Measurements from ENCODE around the gene ATG7. TPM values are rescaled to one million over a fixed set of nuclear protein-coding genes. Genes with fewer than 3 reads are reported as not detected.

Gene ATG7
- total RNA-seq, 1 donor from 2014 or later = 48.5 TPM

DNA sequence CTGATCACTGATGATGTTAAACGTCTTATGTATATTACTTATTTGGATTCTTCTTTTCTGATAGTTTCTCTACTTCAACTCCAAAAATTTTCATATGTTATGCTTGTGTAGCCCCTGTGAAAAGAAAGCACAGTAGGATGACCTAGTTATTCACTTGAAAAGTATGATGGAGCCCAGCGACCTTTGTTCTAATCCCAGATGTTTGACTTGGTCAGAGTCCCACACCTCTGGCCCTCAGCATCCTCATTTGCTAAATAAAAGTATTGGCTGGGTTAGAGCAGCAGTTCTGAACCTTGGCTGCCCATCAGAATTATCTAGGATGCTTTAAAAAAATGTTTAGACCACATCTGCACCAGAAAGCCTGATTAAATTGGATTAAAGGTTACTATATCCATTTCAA is 173.7 kb downstream of the ATG7 start:
- no peaks in the 10 kb centered on the region for H3K27me3 ChIP-seq
- intact Hi-C loops (cut with DNase I) = no loop called here
- peak overlapping the region in 1 of 2 donors; percentile 48 for H3K27ac ChIP-seq
- DNase-seq (ENCODE audit: low spot score in 2 of 2) = no peak
- H3K4me1 ChIP-seq = peaks cover 0 to 4% of the 10 kb centered on the region in 2 donors
- H3K9me3 ChIP-seq = no peaks in the 10 kb centered on the region
- TF ChIP-seq, protein P1, sequence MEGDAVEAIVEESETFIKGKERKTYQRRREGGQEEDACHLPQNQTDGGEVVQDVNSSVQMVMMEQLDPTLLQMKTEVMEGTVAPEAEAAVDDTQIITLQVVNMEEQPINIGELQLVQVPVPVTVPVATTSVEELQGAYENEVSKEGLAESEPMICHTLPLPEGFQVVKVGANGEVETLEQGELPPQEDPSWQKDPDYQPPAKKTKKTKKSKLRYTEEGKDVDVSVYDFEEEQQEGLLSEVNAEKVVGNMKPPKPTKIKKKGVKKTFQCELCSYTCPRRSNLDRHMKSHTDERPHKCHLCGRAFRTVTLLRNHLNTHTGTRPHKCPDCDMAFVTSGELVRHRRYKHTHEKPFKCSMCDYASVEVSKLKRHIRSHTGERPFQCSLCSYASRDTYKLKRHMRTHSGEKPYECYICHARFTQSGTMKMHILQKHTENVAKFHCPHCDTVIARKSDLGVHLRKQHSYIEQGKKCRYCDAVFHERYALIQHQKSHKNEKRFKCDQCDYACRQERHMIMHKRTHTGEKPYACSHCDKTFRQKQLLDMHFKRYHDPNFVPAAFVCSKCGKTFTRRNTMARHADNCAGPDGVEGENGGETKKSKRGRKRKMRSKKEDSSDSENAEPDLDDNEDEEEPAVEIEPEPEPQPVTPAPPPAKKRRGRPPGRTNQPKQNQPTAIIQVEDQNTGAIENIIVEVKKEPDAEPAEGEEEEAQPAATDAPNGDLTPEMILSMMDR (IDR thresholded peaks at IDR 0.05) = no peak
- H3K4me3 ChIP-seq = no peak overlapping the region
- no peaks in the 10 kb centered on the region for H3K36me3 ChIP-seq

DNA sequence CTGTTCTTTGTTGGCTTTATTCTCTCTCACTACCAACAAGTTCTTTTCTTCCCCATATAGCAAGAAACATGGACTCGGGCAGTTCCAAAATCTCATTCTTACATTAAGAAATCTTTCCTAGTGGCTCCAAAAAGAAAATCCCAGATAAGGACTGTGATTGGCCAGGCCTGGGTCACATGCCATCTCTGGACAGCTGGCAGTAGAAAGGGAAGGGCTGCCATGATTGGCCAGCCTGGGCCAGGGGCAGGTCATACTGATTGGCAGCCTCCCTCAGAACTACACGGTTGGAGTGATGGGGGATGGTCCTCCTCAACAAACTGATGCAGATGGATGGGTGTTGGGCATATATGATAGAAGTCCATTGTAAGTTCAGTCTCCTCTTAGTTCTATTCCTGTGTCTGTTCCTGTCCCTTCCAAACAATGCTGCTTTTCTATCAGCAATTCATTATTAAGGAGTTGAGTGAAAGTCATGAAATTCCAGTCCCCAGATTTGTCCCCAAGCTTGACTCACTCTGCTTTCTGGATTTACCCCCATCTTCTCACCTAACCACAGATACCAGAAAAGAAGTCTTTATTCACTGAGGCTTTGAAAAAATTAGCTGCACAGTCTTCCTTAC is 175.5 kb downstream of the ATG7 start:
- Histone ChIP-seq H3K9me3 (no peaks in the 10 kb centered on the region), H3K4me1 (peaks cover 0 to 4% of the 10 kb centered on the region in 2 donors), H3K27ac (no peak overlapping the region), H3K36me3 (no peaks in the 10 kb centered on the region), H3K4me3 (no peak overlapping the region), H3K27me3 (no peaks in the 10 kb centered on the region)
- TF ChIP-seq, protein P1 (IDR thresholded peaks at IDR 0.05) = no peak
- intact Hi-C loops (cut with DNase I) = no loop called here
- no peak for DNase-seq (ENCODE audit: low spot score in 2 of 2)

DNA sequence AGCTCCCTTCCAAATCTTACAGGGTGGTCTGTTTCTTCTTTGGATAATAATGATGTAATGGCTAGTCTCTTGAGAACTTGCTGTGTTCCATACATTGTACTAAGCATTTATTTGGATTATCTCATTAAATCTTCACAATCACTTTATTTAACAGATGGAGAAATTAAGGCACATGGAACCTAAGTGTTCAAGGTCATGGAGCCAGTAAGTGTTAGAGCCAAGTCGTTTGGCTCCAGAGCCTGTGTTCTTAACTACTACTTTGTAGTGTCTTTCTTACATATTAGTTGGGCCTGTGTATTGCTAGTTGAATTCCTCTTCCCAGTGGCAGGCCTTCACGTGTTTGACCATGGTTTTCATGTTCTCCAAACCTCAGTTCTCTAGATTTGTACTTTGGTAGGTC is 177.8 kb downstream of the ATG7 start:
- intact Hi-C loops (cut with DNase I) = no loop called here

DNA sequence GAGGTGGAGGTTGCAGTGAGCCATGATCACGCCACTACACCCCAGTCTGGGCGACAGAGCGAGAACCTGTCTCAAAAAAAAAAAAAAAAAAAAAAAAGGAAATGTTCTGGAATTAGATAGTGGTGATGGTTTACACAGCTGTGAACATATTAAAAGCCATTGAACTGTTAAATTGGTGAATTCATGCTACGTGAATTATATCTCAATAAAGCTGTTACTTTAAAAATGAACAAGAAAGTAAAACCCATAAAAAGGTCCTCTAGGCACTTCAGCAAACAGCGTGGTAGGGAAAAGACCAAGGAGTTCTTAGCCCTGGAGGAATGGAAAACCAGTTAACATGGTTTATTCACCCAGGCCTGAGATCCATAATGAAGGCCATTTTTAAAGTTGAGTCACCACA is 180.1 kb downstream of the ATG7 start:
- Histone ChIP-seq H3K27me3 (no peaks in the 10 kb centered on the region), H3K9me3 (no peaks in the 10 kb centered on the region), H3K4me3 (no peak overlapping the region), H3K36me3 (no peaks in the 10 kb centered on the region), H3K4me1 (peaks cover 0 to 8% of the 10 kb centered on the region in 2 donors), H3K27ac (no peak overlapping the region)
- no peak for DNase-seq (ENCODE audit: low spot score in 2 of 2)
- TF ChIP-seq, protein P1 (IDR thresholded peaks at IDR 0.05) = no peak
- intact Hi-C loops (cut with DNase I) = no loop called here

More for the DNA sequence above, 177.8 kb downstream of the ATG7 start:
- DNase-seq (ENCODE audit: low spot score in 2 of 2) = no peak
- H3K27ac ChIP-seq = no peak overlapping the region
- no peaks in the 10 kb centered on the region for H3K27me3 ChIP-seq
- H3K9me3 ChIP-seq = no peaks in the 10 kb centered on the region
- H3K4me1 ChIP-seq = peaks cover 4 to 8% of the 10 kb centered on the region in 2 donors
- no peaks in the 10 kb centered on the region for H3K36me3 ChIP-seq
- TF ChIP-seq, protein P1 (IDR thresholded peaks at IDR 0.05) = no peak
- H3K4me3 ChIP-seq = no peak overlapping the region

DNA sequence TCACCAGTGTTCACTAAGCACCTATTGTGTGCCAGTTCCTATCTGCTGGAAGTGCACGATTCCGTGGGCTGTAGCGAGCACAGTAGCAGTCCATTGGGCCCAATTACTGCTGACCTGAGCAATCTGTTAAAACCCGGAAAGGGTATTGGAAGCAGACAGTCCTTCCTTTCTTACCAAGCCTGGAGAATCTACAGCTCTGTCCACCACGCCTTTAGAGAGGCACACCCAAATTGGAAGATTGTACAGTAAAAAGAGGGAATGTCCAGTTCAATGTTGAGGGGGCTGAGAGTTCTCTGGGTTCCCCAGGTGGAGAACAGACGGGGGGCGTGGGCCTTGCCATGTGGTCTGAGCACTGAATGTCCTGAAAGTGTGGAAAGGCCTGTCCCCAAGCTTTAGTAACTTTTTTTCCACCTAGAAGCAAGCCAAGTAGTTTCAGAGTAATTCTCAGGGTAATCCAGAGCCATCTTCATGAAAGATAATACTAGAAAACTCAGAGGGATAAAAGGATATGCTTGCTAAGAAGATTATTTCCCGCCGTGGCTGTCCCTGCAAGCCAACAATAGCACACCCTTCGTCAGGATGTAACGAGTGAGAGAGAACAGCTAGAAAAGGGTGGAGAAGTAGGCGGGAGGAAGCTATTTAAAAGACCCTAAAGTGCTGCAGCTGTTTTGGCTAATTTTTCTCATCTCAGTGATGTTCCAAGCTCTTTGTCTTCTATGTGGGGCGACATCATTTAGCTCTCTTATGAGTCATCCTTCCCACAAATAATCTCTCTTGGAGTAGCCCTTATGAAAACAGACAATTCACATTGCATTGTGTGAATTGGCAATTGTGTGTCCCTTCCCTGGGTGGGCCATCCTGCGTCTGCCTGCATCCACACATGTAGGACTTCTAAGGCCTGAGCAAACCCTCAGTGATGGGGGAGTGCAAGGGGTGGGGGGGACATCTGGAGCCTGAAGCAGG is 181.0 kb downstream of the ATG7 start:
- H3K9me3 ChIP-seq = no peaks in the 10 kb centered on the region
- DNase-seq (ENCODE audit: low spot score in 2 of 2) = no peak
- no peaks in the 10 kb centered on the region for H3K27me3 ChIP-seq
- TF ChIP-seq, protein P1 (IDR thresholded peaks at IDR 0.05) = no peak
- intact Hi-C loops (cut with DNase I) = no loop called here
- H3K4me3 ChIP-seq = no peak overlapping the region
- H3K27ac ChIP-seq = peak overlapping the region; percentile 38 to 64
- H3K4me1 ChIP-seq = peaks cover 0 to 8% of the 10 kb centered on the region in 2 donors
- no peaks in the 10 kb centered on the region for H3K36me3 ChIP-seq

Measured in ascending aorta (tissue), 2 donors.